ENCODE measurements around the gene MEDAG.

The MEDAG gene

DNA sequence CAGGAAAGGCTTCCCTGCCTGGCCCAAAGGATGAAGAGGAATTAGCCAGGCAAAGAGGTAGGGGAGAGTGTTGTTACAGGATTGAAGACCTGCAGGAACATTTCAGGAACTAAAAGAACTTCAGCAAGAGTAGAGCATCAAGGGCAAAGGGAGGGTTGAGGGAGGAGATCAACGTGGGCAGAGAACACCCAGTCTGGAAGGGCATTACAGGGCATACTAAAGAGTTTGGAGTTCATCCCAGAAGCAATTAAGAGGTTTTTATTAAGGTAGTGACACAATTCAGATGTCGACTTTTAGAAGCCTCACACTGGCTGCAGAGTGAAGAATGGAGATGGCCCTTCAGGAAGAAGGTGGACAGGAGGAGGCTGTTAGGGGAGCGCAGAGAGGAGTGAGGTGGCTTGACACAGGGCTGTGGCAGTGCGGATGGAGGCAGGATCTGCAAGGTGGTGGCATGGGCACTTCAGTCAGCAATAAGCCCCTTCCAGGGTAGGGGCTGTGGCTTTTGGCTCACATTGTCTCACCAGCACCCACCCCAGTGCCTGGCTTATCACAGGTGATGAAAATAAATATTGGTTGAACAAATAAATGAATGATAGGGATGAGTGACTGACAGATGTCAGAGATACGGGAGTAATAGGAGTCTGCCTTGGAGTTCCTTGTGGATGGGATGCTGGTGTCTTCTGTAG, 51.3 kb downstream of the MEDAG start:
- DNase-seq (ENCODE audit: low read depth) = no peak

DNA sequence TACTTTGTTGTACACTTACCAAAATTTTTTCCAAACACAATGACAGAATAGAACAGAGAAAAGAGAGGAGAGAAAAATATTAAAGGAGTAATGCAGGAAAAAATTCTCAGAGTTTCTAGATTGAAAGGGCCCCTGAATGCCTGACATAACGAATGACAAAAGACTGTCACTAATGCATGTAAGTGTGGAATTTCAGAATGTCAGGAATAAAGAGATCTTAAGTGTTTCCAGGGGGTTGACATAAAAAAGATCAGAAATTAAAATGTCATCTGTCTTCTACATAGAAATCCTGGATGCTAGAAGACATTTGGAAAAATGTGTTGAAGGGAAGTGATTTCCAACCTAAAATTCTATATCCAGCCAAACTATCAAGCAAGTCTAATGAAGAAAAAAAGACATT, 53.6 kb downstream of the MEDAG start:
- no peak for DNase-seq (ENCODE audit: low read depth)

DNA sequence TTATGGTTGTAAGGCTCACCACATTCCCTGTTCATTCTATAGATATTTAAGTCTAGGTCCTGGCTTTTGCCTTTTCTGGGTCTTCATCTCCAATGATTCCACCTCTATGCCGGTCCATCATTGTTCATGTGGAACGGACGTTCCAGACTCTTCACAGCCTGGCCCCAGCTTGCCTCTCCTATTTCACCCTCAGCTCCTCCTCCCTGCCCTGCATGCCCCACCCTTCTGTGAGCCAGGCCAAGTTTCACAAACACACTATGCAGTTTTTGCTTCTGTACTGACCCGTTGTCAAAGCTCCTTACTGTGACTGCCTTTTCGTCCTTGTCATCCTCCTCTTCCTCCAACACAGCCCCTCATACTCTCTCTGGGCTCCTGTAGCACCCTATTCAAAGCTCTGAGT, 57.7 kb downstream of the MEDAG start:
- DNase-seq (ENCODE audit: low read depth) = no peak

DNA sequence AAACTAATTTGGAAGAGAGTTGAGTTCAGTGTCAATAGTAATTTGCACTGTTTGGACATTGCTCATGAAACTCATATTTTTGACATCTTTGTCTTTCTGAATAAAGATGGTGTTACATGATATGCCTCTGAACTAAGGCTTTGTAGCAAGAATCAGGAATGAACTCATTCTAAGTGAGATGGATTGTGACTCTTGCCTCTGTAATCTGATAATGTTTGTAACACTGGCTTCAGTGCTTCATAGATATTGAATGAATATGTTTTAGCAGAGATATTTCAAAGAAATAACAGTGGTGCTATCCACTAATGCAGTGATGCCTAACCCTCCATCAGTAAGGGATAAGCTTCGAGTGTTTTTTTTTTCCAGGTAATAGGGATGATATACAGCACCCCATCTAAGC, 59.3 kb downstream of the MEDAG start:
- no peak for DNase-seq (ENCODE audit: low read depth)

DNA sequence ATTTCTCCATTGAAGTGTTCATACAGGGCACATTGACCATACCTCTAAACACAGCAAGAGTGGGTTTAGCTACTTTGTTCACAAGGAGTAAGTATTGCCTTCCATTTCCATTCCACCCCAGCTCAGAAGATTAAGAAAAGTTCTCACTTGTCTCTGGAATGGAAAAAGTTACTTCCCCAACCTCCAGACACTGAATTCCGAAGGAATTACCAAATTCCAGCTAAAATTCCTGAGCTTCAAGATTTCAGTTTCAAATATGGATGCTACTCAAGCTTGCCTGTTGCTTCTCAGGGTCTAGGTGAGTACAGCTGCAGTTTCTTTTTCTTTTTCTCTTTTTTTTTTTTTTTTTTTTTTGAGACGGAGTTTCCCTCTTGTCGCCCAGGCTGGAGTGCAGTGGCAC, 60.0 kb downstream of the MEDAG start:
- DNase-seq (ENCODE audit: low read depth) = no peak

DNA sequence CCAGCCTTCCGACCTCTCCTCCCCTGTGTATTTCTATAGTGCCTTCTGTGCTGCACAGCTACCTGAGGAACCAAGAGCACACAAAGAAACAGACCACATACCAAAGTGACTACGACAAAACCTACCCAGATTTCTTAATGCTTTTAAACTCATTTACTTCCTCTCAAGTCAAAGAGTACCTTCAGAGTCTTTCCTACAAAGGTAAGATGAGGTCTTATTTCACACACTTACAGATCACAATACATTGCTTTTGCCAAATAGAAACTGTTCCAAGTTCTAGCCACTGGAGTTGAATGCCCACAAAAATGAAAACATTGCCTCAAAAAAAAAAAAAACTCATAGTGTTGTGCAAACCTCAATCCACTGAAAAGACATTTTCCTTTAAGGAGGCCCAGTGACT, 62.8 kb downstream of the MEDAG start:
- peak; percentile 15 for DNase-seq (ENCODE audit: low read depth)

DNA sequence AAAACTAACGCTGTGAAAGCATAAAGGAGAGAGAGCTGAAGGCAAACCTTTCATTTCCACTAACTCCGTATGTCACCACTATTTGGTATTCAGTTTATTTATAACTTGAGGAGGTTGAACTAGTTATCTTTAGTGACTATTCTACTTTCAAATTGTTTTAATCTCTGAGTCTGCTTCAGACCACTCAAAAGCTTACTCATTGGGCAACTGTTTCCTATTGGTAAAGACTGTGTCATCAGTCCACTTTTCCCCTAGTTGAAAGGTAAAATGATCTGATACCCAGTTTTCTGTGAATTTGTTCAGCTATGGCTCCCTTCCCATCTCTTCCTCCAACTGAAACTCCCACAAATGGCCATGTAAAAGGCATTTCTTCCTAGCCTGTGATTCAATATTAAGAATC, 65.5 kb downstream of the MEDAG start:
- peak; percentile 15 for DNase-seq (ENCODE audit: low read depth)

DNA sequence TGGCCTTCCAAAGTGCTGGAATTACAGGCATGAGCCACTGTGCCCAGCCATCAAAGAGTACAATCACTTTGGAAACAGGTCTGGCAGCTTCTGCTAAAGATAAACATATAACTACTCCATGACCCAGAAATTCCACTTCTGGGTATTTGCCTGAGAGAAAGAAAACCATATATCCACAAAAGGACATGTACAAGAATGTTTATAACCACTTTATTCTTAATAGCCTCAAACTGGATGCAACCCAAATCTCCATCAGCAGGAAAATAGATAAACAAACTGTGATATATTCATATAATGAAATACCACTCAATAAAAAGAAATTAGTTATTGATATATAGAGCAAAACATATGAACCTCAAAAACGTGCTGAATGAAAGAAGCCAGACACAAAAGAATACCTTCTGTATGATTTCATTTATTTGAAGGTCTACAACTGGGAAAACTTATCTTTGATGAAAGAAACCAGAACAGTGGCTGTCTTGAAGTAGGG, 66.9 kb downstream of the MEDAG start:
- peak; percentile 15 for DNase-seq (ENCODE audit: low read depth)

DNA sequence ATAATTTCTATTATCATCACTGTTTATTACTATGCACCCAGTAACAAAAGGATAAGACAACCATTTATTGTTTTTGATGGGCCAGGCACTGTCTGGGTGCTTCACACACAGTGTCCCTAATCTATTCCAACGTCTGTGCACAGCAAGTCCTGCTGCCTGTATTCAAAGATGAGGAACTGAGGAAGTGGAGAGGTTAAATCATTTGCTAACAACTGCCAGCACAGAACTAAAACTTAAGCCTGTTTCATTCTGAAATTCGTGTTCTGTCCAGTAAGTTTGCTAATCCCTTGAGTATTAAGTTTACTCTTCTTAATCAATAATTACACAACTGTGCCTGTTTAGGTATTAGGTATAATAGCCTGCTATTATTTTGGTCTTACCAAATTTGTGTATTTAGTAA, 68.3 kb downstream of the MEDAG start:
- DNase-seq (ENCODE audit: low read depth) = no peak
